ENCODE results near the gene ACER3.

GRCh38 chr11:77072851-77073327, 212.2 kb downstream of the ACER3 start:
- no peak for TF ChIP-seq CTCF (IDR thresholded peaks at IDR 0.05)
- TF ChIP-seq POLR2A (IDR thresholded peaks at IDR 0.05), result no peak
